Measurements from ENCODE around the gene FKBP8.

DNA sequence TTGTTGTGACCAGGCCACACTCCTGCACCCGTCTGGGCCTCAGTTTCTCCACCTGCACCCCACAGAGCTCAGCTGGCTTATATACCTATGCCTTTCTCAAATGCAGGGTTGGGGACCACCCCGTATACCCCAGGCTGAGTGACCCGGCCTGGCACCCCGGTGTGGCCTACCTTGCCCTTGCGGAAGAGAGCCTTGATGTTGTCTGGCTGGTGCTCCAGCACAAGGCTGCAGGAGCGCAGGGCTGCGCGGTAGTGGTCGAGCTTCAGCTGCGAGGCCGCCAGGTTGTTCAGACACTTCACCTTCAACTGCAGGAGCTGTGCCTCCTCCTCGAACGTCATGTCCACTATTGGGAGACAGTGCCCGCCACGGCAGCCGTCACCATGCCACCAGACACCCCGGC lies 5.9 kb downstream of the FKBP8 start:
- TF ChIP-seq, protein P1, sequence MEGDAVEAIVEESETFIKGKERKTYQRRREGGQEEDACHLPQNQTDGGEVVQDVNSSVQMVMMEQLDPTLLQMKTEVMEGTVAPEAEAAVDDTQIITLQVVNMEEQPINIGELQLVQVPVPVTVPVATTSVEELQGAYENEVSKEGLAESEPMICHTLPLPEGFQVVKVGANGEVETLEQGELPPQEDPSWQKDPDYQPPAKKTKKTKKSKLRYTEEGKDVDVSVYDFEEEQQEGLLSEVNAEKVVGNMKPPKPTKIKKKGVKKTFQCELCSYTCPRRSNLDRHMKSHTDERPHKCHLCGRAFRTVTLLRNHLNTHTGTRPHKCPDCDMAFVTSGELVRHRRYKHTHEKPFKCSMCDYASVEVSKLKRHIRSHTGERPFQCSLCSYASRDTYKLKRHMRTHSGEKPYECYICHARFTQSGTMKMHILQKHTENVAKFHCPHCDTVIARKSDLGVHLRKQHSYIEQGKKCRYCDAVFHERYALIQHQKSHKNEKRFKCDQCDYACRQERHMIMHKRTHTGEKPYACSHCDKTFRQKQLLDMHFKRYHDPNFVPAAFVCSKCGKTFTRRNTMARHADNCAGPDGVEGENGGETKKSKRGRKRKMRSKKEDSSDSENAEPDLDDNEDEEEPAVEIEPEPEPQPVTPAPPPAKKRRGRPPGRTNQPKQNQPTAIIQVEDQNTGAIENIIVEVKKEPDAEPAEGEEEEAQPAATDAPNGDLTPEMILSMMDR (conservative IDR thresholded peaks at IDR 0.05; ENCODE audit: low read depth, low read length): no peak
- TF ChIP-seq EZH2 (IDR thresholded peaks at IDR 0.05; ENCODE audit: low read length, unreplicated experiment) (no peak), EZH2phosphoT487 (IDR thresholded peaks at IDR 0.05; ENCODE audit: borderline replicate concordance, low read length) (no peak)

All from PC-3 (cell line).